Astrocyte (in vitro differentiated cells and primary cell): ENCODE results near the gene FAP. TPM values are rescaled to one million over a fixed set of nuclear protein-coding genes. Genes with fewer than 3 reads are reported as not detected.

Experiments
- DNase-seq: peaks from one replicate; pipeline ENCODE4 v3.0.0-alpha.2; 2010; ENCODE audit warnings: low read depth
- FAIRE-seq: peaks from 2 replicates; lab custom pipeline; 2011; peaks lifted over from hg19 to GRCh38; lab: Jason Lieb, UNC
- H2AFZ ChIP-seq: 2 replicates; pipeline ENCODE4 v1.6.0; 2012; ENCODE audit warnings: low read depth, low read length, inconsistent platforms
- H3K27ac ChIP-seq: 2 replicates; pipeline ENCODE4 v1.5.1; 2011; ENCODE audit warnings: low read depth, low read length, inconsistent platforms
- H3K27me3 ChIP-seq: 2 replicates; pipeline ENCODE4 v1.6.0; 2011; ENCODE audit warnings: low read length, inconsistent platforms; ENCODE audit not compliant: insufficient read depth
- H3K36me3 ChIP-seq: 2 replicates; pipeline ENCODE4 v1.5.1; 2011; ENCODE audit warnings: low read length, inconsistent platforms; ENCODE audit not compliant: insufficient read depth
- H3K4me1 ChIP-seq: 2 replicates; pipeline ENCODE4 v1.5.1; 2011; ENCODE audit warnings: low read length, inconsistent platforms; ENCODE audit not compliant: insufficient read depth
- H3K4me2 ChIP-seq: 2 replicates; pipeline ENCODE4 v1.6.0; 2012; ENCODE audit warnings: low read length, inconsistent platforms
- H3K4me3 ChIP-seq: 2 replicates; pipeline ENCODE4 v1.5.1; 2011; ENCODE audit warnings: low read depth, mild to moderate bottlenecking, low read length, inconsistent platforms; ENCODE audit not compliant: insufficient read depth
- H3K79me2 ChIP-seq: 2 replicates; pipeline ENCODE4 v1.6.0; 2012; ENCODE audit warnings: mild to moderate bottlenecking, low read length, inconsistent platforms; ENCODE audit not compliant: insufficient read depth
- H3K9ac ChIP-seq: 2 replicates; pipeline ENCODE4 v1.6.0; 2012; ENCODE audit warnings: mild to moderate bottlenecking, low read length, inconsistent platforms
- H3K9me3 ChIP-seq: 2 replicates; pipeline ENCODE4 v1.5.1; 2012; ENCODE audit warnings: low read depth, mild to moderate bottlenecking, low read length, inconsistent platforms; ENCODE audit not compliant: insufficient read depth
- H4K20me1 ChIP-seq: 2 replicates; pipeline ENCODE4 v1.6.0; 2012; ENCODE audit warnings: low read length, inconsistent platforms; ENCODE audit not compliant: insufficient read depth
- H3K27ac Mint-ChIP-seq: one replicate; pipeline ENCODE4 v1.8.0; 2021; ENCODE audit warnings: mild to moderate bottlenecking, mixed read lengths; ENCODE audit not compliant: unreplicated experiment
- H3K27me3 Mint-ChIP-seq: one replicate; pipeline ENCODE4 v1.8.0; 2021; ENCODE audit warnings: low read depth, mixed read lengths; ENCODE audit not compliant: unreplicated experiment
- H3K36me3 Mint-ChIP-seq: one replicate; pipeline ENCODE4 v1.8.0; 2021; ENCODE audit warnings: low read depth, mixed read lengths; ENCODE audit not compliant: unreplicated experiment
- H3K4me1 Mint-ChIP-seq: one replicate; pipeline ENCODE4 v1.8.0; 2021; ENCODE audit warnings: low read depth, mixed read lengths; ENCODE audit not compliant: unreplicated experiment
- H3K4me3 Mint-ChIP-seq: one replicate; pipeline ENCODE4 v1.8.0; 2021; ENCODE audit warnings: mild to moderate bottlenecking, moderate library complexity, mixed read lengths; ENCODE audit not compliant: unreplicated experiment
- H3K9me3 Mint-ChIP-seq: one replicate; pipeline ENCODE4 v1.8.0; 2021; ENCODE audit warnings: mild to moderate bottlenecking, mixed read lengths; ENCODE audit not compliant: unreplicated experiment
- CTCF ChIP-seq: IDR thresholded peaks from 2 replicates; pipeline ENCODE4 v1.5.1; 2011; ENCODE audit warnings: low read depth, mild to moderate bottlenecking, inconsistent platforms, low read length, moderate library complexity; ENCODE audit not compliant: insufficient read depth
- EZH2 ChIP-seq: IDR thresholded peaks from 2 replicates; pipeline ENCODE4 v1.6.1; 2012; ENCODE audit warnings: mild to moderate bottlenecking, low read length, inconsistent platforms; ENCODE audit not compliant: insufficient read depth
- total RNA-seq: library from RNA; stranded (reverse); gene quantifications from 2 replicates; pipeline ENCODE4 v1.2.1, GENCODE V29; 2021

FAP gene
- total RNA-seq, 1 donor from 2014 or later = 1.3 TPM

GRCh38 chr2:162159446-162159845 lies 83.8 kb downstream of the FAP start:
- Mint-ChIP-seq H3K4me3 (no peak overlapping the region), H3K4me1 (no peaks in the 10 kb centered on the region), H3K27ac (no peak overlapping the region), H3K36me3 (no peaks in the 10 kb centered on the region), H3K27me3 (no peaks in the 10 kb centered on the region), H3K9me3 (no peaks in the 10 kb centered on the region)
- H4K20me1 ChIP-seq = no peaks in the 10 kb centered on the region
- no peaks in the 10 kb centered on the region for H3K27me3 ChIP-seq
- DNase-seq (no peak), FAIRE-seq (no peak)
- H3K27ac ChIP-seq = no peak overlapping the region
- no peaks in the 10 kb centered on the region for H3K4me1 ChIP-seq
- no peaks in the 10 kb centered on the region for H3K79me2 ChIP-seq
- no peak overlapping the region for H3K4me3 ChIP-seq
- no peaks in the 10 kb centered on the region for H3K36me3 ChIP-seq
- H3K9ac ChIP-seq = no peak overlapping the region
- H3K4me2 ChIP-seq = no peak overlapping the region
- TF ChIP-seq EZH2 (no peak), CTCF (no peak)
- no peaks in the 10 kb centered on the region for H3K9me3 ChIP-seq
- no peak overlapping the region for H2AFZ ChIP-seq

- H3K9me3 ChIP-seq = no peaks in the 10 kb centered on the region
- no peak for DNase-seq
- no peak overlapping the region for H3K27ac ChIP-seq
- H3K36me3 ChIP-seq = no peaks in the 10 kb centered on the region
- H3K4me1 ChIP-seq = no peaks in the 10 kb centered on the region
- H3K9ac ChIP-seq = no peak overlapping the region
- no peak for TF ChIP-seq CTCF
- no peak for TF ChIP-seq EZH2
- H2AFZ ChIP-seq = no peak overlapping the region
- Mint-ChIP-seq H3K4me3 (no peak overlapping the region), H3K27ac (no peak overlapping the region), H3K27me3 (no peaks in the 10 kb centered on the region), H3K9me3 (no peaks in the 10 kb centered on the region), H3K36me3 (no peaks in the 10 kb centered on the region), H3K4me1 (no peaks in the 10 kb centered on the region)
- no peak overlapping the region for H3K4me3 ChIP-seq
- H4K20me1 ChIP-seq = no peaks in the 10 kb centered on the region
- H3K4me2 ChIP-seq = no peak overlapping the region
- no peaks in the 10 kb centered on the region for H3K79me2 ChIP-seq
- H3K27me3 ChIP-seq = no peaks in the 10 kb centered on the region
- no peak for FAIRE-seq
Observed at GRCh38 chr2:162156149-162156548, 87.1 kb downstream of the FAP start.

- TF ChIP-seq EZH2 (no peak), CTCF (no peak)
- Mint-ChIP-seq H3K27me3 (no peaks in the 10 kb centered on the region), H3K36me3 (no peaks in the 10 kb centered on the region), H3K4me1 (no peaks in the 10 kb centered on the region), H3K27ac (no peak overlapping the region), H3K4me3 (no peak overlapping the region), H3K9me3 (no peaks in the 10 kb centered on the region)
- Histone ChIP-seq H3K79me2 (no peaks in the 10 kb centered on the region), H3K4me3 (no peak overlapping the region), H3K9me3 (no peaks in the 10 kb centered on the region), H3K27ac (no peak overlapping the region), H3K4me2 (no peak overlapping the region), H3K9ac (no peak overlapping the region), H3K27me3 (no peaks in the 10 kb centered on the region), H2AFZ (no peak overlapping the region), H3K4me1 (no peaks in the 10 kb centered on the region), H3K36me3 (no peaks in the 10 kb centered on the region), H4K20me1 (no peaks in the 10 kb centered on the region)
- no peak for FAIRE-seq
- no peak for DNase-seq
Observed at GRCh38 chr2:162155093-162155492, 88.2 kb downstream of the FAP start.
